ENCODE measurements around the gene C14orf119. TPM values are rescaled to one million over a fixed set of nuclear protein-coding genes. Genes with fewer than 3 reads are reported as not detected.

Gene C14orf119
- total RNA-seq = 10 to 100 TPM; 13.8 to 47.2 (median 41.5) TPM
- 10 to 100 TPM; 31.4 to 55.6 TPM for polyA plus RNA-seq
- long read RNA-seq, donor 1, transcript C14orf119-201 (2 exons, 3,660 nt) = major isoform, 82 of 93 reads
- long read RNA-seq, donor 1, partial matches to known transcripts = 0 of 93 reads
- long read RNA-seq, donor 1, other reads (novel, unspliced or antisense) = 11 of 93 reads
- long read RNA-seq, donor 2, transcript C14orf119-201 (2 exons, 3,660 nt) = major isoform, 47 of 48 reads
- long read RNA-seq, donor 2, partial matches to known transcripts = 0 of 48 reads
- long read RNA-seq, donor 2, other reads (novel, unspliced or antisense) = 0 of 48 reads
- long read RNA-seq, donor 3, transcript C14orf119-201 (2 exons, 3,660 nt) = major isoform, 61 of 74 reads
- long read RNA-seq, donor 3, partial matches to known transcripts = 2 of 74 reads
- long read RNA-seq, donor 3, other reads (novel, unspliced or antisense) = 10 of 74 reads

- H3K27ac ChIP-seq = peak within 1 kb of the TSS; percentile 92 to 94
- H3K9me3 ChIP-seq = no peaks in the 10 kb centered on the region
- TF ChIP-seq POLR2A (IDR thresholded peaks at IDR 0.05) (peak; percentile 87), EP300 (IDR thresholded peaks at IDR 0.05) (peak; percentile 42), CTCF (IDR thresholded peaks at IDR 0.05) (no peak)
- H3K4me1 ChIP-seq (ENCODE audit: insufficient read depth) = peaks cover 7% of the 10 kb centered on the region
- DNase-seq = peak in 4 of 5 donors; percentile 99 to 100 (median 100)
- 0% methylated on average over 45 to 46 of the region's 46 CpGs for WGBS, 3 donors
- no peaks in the 10 kb centered on the region for H3K27me3 ChIP-seq
- intact Hi-C loops (cut with DNase I) = no loop called here
- H3K36me3 ChIP-seq = no peaks in the 10 kb centered on the region
- peak within 1 kb of the TSS; percentile 97 for H3K4me3 ChIP-seq
Measured at GRCh38 chr14:23095196-23096108, at the start of gene C14orf119. Gene C14orf119, plus strand, starts transcription at chr14:23095505. Its CDS starts 2,154 bp downstream, at chr14:23097659.

GRCh38 chr14:23047034-23047634, 48.2 kb upstream of the C14orf119 start:
- Histone ChIP-seq H3K36me3 (no peaks in the 10 kb centered on the region), H3K4me3 (no peak overlapping the region), H3K4me1 (ENCODE audit: insufficient read depth) (no peaks in the 10 kb centered on the region), H3K9me3 (no peaks in the 10 kb centered on the region), H3K27ac (no peak overlapping the region), H3K27me3 (no peaks in the 10 kb centered on the region)
- 64 to 76% (median 69%) methylated on average over 6 of the region's 6 CpGs for WGBS, 3 donors
- intact Hi-C loops (cut with DNase I) = no loop called here
- no peak for TF ChIP-seq EP300 (IDR thresholded peaks at IDR 0.05)
- DNase-seq = peak in 1 of 5 donors; percentile 38

GRCh38 chr14:23047751-23048693, 47.3 kb upstream of the C14orf119 start:
- intact Hi-C loops (cut with DNase I) = no loop called here
- Histone ChIP-seq H3K27me3 (no peaks in the 10 kb centered on the region), H3K27ac (no peak overlapping the region), H3K4me3 (no peak overlapping the region), H3K36me3 (no peaks in the 10 kb centered on the region), H3K4me1 (ENCODE audit: insufficient read depth) (no peaks in the 10 kb centered on the region), H3K9me3 (no peaks in the 10 kb centered on the region)
- WGBS, 3 donors = 82 to 85% (median 83%) methylated on average over 44 to 85 of the region's 85 CpGs
- TF ChIP-seq POLR2A (IDR thresholded peaks at IDR 0.05) (no peak), CTCF (IDR thresholded peaks at IDR 0.05) (no peak), EP300 (IDR thresholded peaks at IDR 0.05) (no peak)
- peak in 1 of 5 donors; percentile 26 for DNase-seq

- no peak for TF ChIP-seq POLR2A (IDR thresholded peaks at IDR 0.05)
- no peak for TF ChIP-seq CTCF (IDR thresholded peaks at IDR 0.05)
- TF ChIP-seq EP300 (IDR thresholded peaks at IDR 0.05) = no peak
- Histone ChIP-seq H3K36me3 (no peaks in the 10 kb centered on the region), H3K27ac (no peak overlapping the region), H3K4me1 (ENCODE audit: insufficient read depth) (no peaks in the 10 kb centered on the region), H3K9me3 (no peaks in the 10 kb centered on the region), H3K4me3 (no peak overlapping the region), H3K27me3 (no peaks in the 10 kb centered on the region)
- peak in 1 of 5 donors; percentile 24 for DNase-seq
- intact Hi-C loops (cut with DNase I) = no loop called here
- WGBS, 3 donors = 94 to 99% (median 98%) methylated on average over 9 of the region's 9 CpGs
Measured at GRCh38 chr14:23049011-23049410, 46.3 kb upstream of the C14orf119 start.

Measured in ovary (tissue), 10 donors.